Measurements from ENCODE around the gene MAML2. TPM values are rescaled to one million over a fixed set of nuclear protein-coding genes. Genes with fewer than 3 reads are reported as not detected.

The MAML2 gene
- total RNA-seq, 1 experiment from 2014 or later, result 2.7 TPM

GRCh38 chr11:96103721-96104120 is 239.3 kb downstream of the MAML2 start:
- no peak overlapping the region for H4K91ac ChIP-seq (ENCODE audit: insufficient read length, low read depth, low read length)
- H3K27ac ChIP-seq (ENCODE audit: insufficient read length, low read depth, low read length), result no peak overlapping the region
- H2BK20ac ChIP-seq (ENCODE audit: low read depth, low read length, poor library complexity, severe bottlenecking), result no peak overlapping the region
- H3K79me2 ChIP-seq (ENCODE audit: insufficient read depth, low read length), result no peaks in the 10 kb centered on the region
- H4K20me1 ChIP-seq (ENCODE audit: control insufficient read depth, insufficient read depth, insufficient read length), result no peaks in the 10 kb centered on the region
- H3K79me1 ChIP-seq (ENCODE audit: insufficient read depth, low read depth, low read length, poor library complexity, severe bottlenecking), result no peaks in the 10 kb centered on the region
- H3K9me3 ChIP-seq (ENCODE audit: control insufficient read depth, low read depth, low read length), result no peaks in the 10 kb centered on the region
- peaks cover 6% of the 10 kb centered on the region; the same call in 1 of the 2 replicates for H3K4me1 ChIP-seq (ENCODE audit: insufficient read depth, low read length)
- no peak overlapping the region for H2BK12ac ChIP-seq (ENCODE audit: insufficient read length, low read depth, low read length)
- no peak overlapping the region for H3K4me3 Mint-ChIP-seq
- no peak overlapping the region for H3K18ac ChIP-seq (ENCODE audit: insufficient read length, low read depth, low read length)
- peaks cover 6 to 15% of the 10 kb centered on the region in 2 experiments for H3K4me1 Mint-ChIP-seq
- H2AK5ac ChIP-seq (ENCODE audit: insufficient read length, low read length), result no peak overlapping the region
- no peak overlapping the region for H2BK15ac ChIP-seq (ENCODE audit: low read depth, low read length)
- no peak overlapping the region for H4K5ac ChIP-seq (ENCODE audit: insufficient read length, low read depth, low read length)
- no peak overlapping the region for H3T11ph ChIP-seq (ENCODE audit: low read length)
- no peak overlapping the region; a peak in 1 of 7 replicates for H3K27ac Mint-ChIP-seq
- no peak overlapping the region for H3K56ac ChIP-seq (ENCODE audit: insufficient read length, low read depth, low read length)
- no peak overlapping the region for H3K23ac ChIP-seq (ENCODE audit: insufficient read length, low read depth, low read length)
- H3K9me3 Mint-ChIP-seq, result no peaks in the 10 kb centered on the region
- H3K36me3 Mint-ChIP-seq (ENCODE audit: insufficient read depth in 1 of 3, low read depth in 3 of 3), result no peaks in the 10 kb centered on the region
- H3K14ac ChIP-seq (ENCODE audit: insufficient read depth, low read length), result no peak overlapping the region
- no peak overlapping the region for H4K8ac ChIP-seq (replicated peaks; ENCODE audit: insufficient read length, low read depth, low read length)
- no peak overlapping the region for H2AFZ ChIP-seq (ENCODE audit: low read length)
- no peak overlapping the region for H2BK120ac ChIP-seq (ENCODE audit: low read depth, low read length, poor library complexity, severe bottlenecking)
- H3K4ac ChIP-seq (ENCODE audit: low read depth, low read length), result no peak overlapping the region
- no peak overlapping the region for H3K4me2 ChIP-seq (ENCODE audit: insufficient read depth, insufficient read length, low read length)
- H3K23me2 ChIP-seq (ENCODE audit: insufficient read length, low read depth, low read length, poor library complexity, severe bottlenecking), result no peaks in the 10 kb centered on the region
- no peak for DNase-seq
- no peak overlapping the region for H3K9ac ChIP-seq (ENCODE audit: extremely low read depth, insufficient read length, low read length)
- WGBS (ENCODE audit: extremely low coverage, insufficient read length, low lambda C conversion rate), result no CpG with 5 or more reads among the region's 6 CpGs
- no peak overlapping the region for H2BK5ac ChIP-seq (ENCODE audit: insufficient read length, low read length)
- no peaks in the 10 kb centered on the region for H3K27me3 Mint-ChIP-seq (ENCODE audit: low read depth)
- TF ChIP-seq CTCF (conservative IDR thresholded peaks at IDR 0.05), result no peak
- no peaks in the 10 kb centered on the region for H3K27me3 ChIP-seq (ENCODE audit: insufficient read depth, low read length)
